Neutrophil (primary cell): Measurements from ENCODE around the gene SMARCA2.

Source experiments
- H3K27ac ChIP-seq: fragments of 200-600 bp; sonication (generic); 2 replicates; pipeline ENCODE4 v1.5.1; 2016; ENCODE audit warnings: mild to moderate bottlenecking, moderate library complexity
- H3K27me3 ChIP-seq: fragments of 200-600 bp; sonication (generic); 2 replicates; pipeline ENCODE4 v1.6.0; 2016; ENCODE audit warnings: mild to moderate bottlenecking
- H3K36me3 ChIP-seq: fragments of 200-600 bp; sonication (generic); 2 replicates; pipeline ENCODE4 v1.5.1; 2017
- H3K4me1 ChIP-seq, 2 experiments: fragments of 200-600 bp in 1 of 2; sonication (generic) in 1 of 2; 1 replicate in 1 of 2; 2 replicates in 1 of 2; pipeline versions ENCODE4 v1.5.1 to v1.6.1; 2013 to 2016; ENCODE audit warnings: low read depth in 1 of 2, low read length in 1 of 2, mild to moderate bottlenecking in 1 of 2, moderate library complexity in 1 of 2; ENCODE audit not compliant: control insufficient read depth in 1 of 2, insufficient read depth in 1 of 2
- H3K4me3 ChIP-seq, 2 experiments: fragments of 200-600 bp in 1 of 2; sonication (generic) in 1 of 2; 1 replicate in 1 of 2; 2 replicates in 1 of 2; pipeline ENCODE4 v1.5.1; 2013 to 2016; ENCODE audit warnings: low read depth in 1 of 2, low read length in 1 of 2, mild to moderate bottlenecking in 1 of 2, moderate library complexity in 1 of 2
- H3K9me3 ChIP-seq: fragments of 200-600 bp; sonication (generic); 2 replicates; pipeline ENCODE4 v1.5.1; 2016
- CTCF ChIP-seq: fragments of 200-600 bp; sonication (generic); IDR thresholded peaks from 2 replicates; pipeline ENCODE4 v1.5.1; 2016; ENCODE audit warnings: antibody characterized with exemption

SMARCA2 gene

GRCh38 chr9:2153630-2154217 is 138.6 kb downstream of the SMARCA2 start:
- peaks cover 24% of the 10 kb centered on the region in 2 experiments for H3K4me1 ChIP-seq
- no peak for TF ChIP-seq CTCF
- H3K27me3 ChIP-seq: no peaks in the 10 kb centered on the region
- no peaks in the 10 kb centered on the region for H3K9me3 ChIP-seq
- H3K27ac ChIP-seq: no peak overlapping the region
- H3K36me3 ChIP-seq: no peaks in the 10 kb centered on the region
- no peak overlapping the region for H3K4me3 ChIP-seq

- TF ChIP-seq CTCF: no peak
- Histone ChIP-seq H3K4me1 (peaks cover 34% of the 10 kb centered on the region in 2 experiments), H3K4me3 (no peak overlapping the region), H3K9me3 (no peaks in the 10 kb centered on the region), H3K27me3 (no peaks in the 10 kb centered on the region), H3K27ac (no peak overlapping the region), H3K36me3 (no peaks in the 10 kb centered on the region)
These were observed 139.6 kb downstream of the SMARCA2 start for GRCh38 chr9:2154731-2155130.

- Histone ChIP-seq H3K9me3 (no peaks in the 10 kb centered on the region), H3K4me1 (peaks cover 41 to 42% of the 10 kb centered on the region in 2 experiments), H3K27me3 (no peaks in the 10 kb centered on the region), H3K27ac (no peak overlapping the region), H3K4me3 (no peak overlapping the region), H3K36me3 (no peaks in the 10 kb centered on the region)
- TF ChIP-seq CTCF: no peak
These were observed 140.8 kb downstream of the SMARCA2 start for GRCh38 chr9:2155966-2156365.

- Histone ChIP-seq H3K27me3 (no peaks in the 10 kb centered on the region), H3K4me3 (peak overlapping the region; percentile 11 to 29), H3K4me1 (peaks cover 41 to 46% of the 10 kb centered on the region in 2 experiments), H3K27ac (peak overlapping the region; percentile 33), H3K36me3 (peaks cover under 1% of the 10 kb centered on the region), H3K9me3 (no peaks in the 10 kb centered on the region)
- no peak for TF ChIP-seq CTCF
These were observed 142.3 kb downstream of the SMARCA2 start for GRCh38 chr9:2157277-2158110.

GRCh38 chr9:2158111-2158610 is 143.0 kb downstream of the SMARCA2 start:
- Histone ChIP-seq H3K27me3 (no peaks in the 10 kb centered on the region), H3K4me1 (peaks cover 46 to 52% of the 10 kb centered on the region in 2 experiments), H3K4me3 (peak overlapping the region; percentile 11 to 29), H3K9me3 (no peaks in the 10 kb centered on the region), H3K36me3 (peaks cover 4% of the 10 kb centered on the region), H3K27ac (peak overlapping the region; percentile 62)
- no peak for TF ChIP-seq CTCF
